Mesodermal cell (in vitro differentiated cells): ENCODE data around the gene STYXL1.
"Not testable (repeated sequence)": the region's sequence is repeated elsewhere in the genome, so short reads cannot be mapped to it uniquely, and the experiment has no call there.

Experiments
- H3K27ac ChIP-seq: 2 replicates; pipeline ENCODE4 v1.7.0; 2013; ENCODE audit warnings: mild to moderate bottlenecking, low read depth, low read length, moderate library complexity; ENCODE audit not compliant: severe bottlenecking
- H3K36me3 ChIP-seq: 2 replicates; pipeline ENCODE4 v1.7.1; 2013; ENCODE audit warnings: mild to moderate bottlenecking, low read length, moderate library complexity; ENCODE audit not compliant: control insufficient read depth, insufficient read depth
- H3K4me1 ChIP-seq: one replicate; pipeline ENCODE4 v1.7.1; 2013; ENCODE audit warnings: mild to moderate bottlenecking, low read length; ENCODE audit not compliant: insufficient read depth, control insufficient read depth, poor library complexity, severe bottlenecking
- H3K4me3 ChIP-seq: 2 replicates; pipeline ENCODE4 v1.7.0; 2013; ENCODE audit warnings: low read length, control low read depth, mild to moderate bottlenecking; ENCODE audit not compliant: insufficient read depth, poor library complexity, severe bottlenecking; ENCODE audit errors: extremely low read depth
- H3K9me3 ChIP-seq: 2 replicates; pipeline ENCODE4 v1.7.1; 2013; ENCODE audit warnings: mild to moderate bottlenecking, low read length, moderate library complexity; ENCODE audit not compliant: control insufficient read depth
- WGBS, 2 experiments: methylation state at CpG; one replicate each; pipeline ENCODE4 v1.1.5; 2013; ENCODE audit warnings: missing lambda C conversion rate in 2 of 2; ENCODE audit not compliant: insufficient coverage in 2 of 2; 5-methylcytosine and 5-hydroxymethylcytosine counted together

STYXL1 gene

GRCh38 chr7:76005004-76005403 is 42.8 kb downstream of the STYXL1 start:
- not testable (repeated sequence) for H3K9me3 ChIP-seq, H3K27ac ChIP-seq, H3K4me3 ChIP-seq, H3K4me1 ChIP-seq
- 93 to 100% methylated on average over 2 of the region's 4 CpGs for WGBS, 2 experiments
- peaks cover 30% of the 10 kb centered on the region for H3K36me3 ChIP-seq

- Histone ChIP-seq H3K27ac (no peak overlapping the region), H3K36me3 (peaks cover 30% of the 10 kb centered on the region), H3K9me3 (no peaks in the 10 kb centered on the region), H3K4me3 (no peak overlapping the region), H3K4me1 (peaks cover 2% of the 10 kb centered on the region)
- WGBS, 2 experiments: 88 to 96% methylated on average over 10 of the region's 10 CpGs
Observed at GRCh38 chr7:76003351-76003750, 44.4 kb downstream of the STYXL1 start.

- WGBS, 2 experiments: 83 to 84% methylated on average over 1 to 2 of the region's 3 CpGs
Observed at GRCh38 chr7:76002822-76003221, 45.0 kb downstream of the STYXL1 start.

GRCh38 chr7:76002139-76002538 is 45.7 kb downstream of the STYXL1 start:
- H3K4me1 ChIP-seq: no peaks in the 10 kb centered on the region
- 93 to 96% methylated on average over 3 to 5 of the region's 6 CpGs for WGBS, 2 experiments
- peaks cover 38% of the 10 kb centered on the region for H3K36me3 ChIP-seq
- H3K27ac ChIP-seq: no peak overlapping the region
- no peaks in the 10 kb centered on the region for H3K9me3 ChIP-seq
- H3K4me3 ChIP-seq: no peak overlapping the region

More at GRCh38 chr7:76002822-76003221, 45.0 kb downstream of the STYXL1 start:
- Histone ChIP-seq H3K27ac (no peak overlapping the region), H3K36me3 (peaks cover 34% of the 10 kb centered on the region), H3K4me3 (no peak overlapping the region), H3K9me3 (no peaks in the 10 kb centered on the region), H3K4me1 (no peaks in the 10 kb centered on the region)

GRCh38 chr7:76000566-76000965 is 47.2 kb downstream of the STYXL1 start:
- H3K4me1 ChIP-seq: no peaks in the 10 kb centered on the region
- no peak overlapping the region for H3K4me3 ChIP-seq
- H3K27ac ChIP-seq: no peak overlapping the region
- 95 to 96% methylated on average over 11 of the region's 11 CpGs for WGBS, 2 experiments
- peaks cover 50% of the 10 kb centered on the region for H3K36me3 ChIP-seq
- no peaks in the 10 kb centered on the region for H3K9me3 ChIP-seq

GRCh38 chr7:75998038-75998437 is 49.8 kb downstream of the STYXL1 start:
- Histone ChIP-seq H3K36me3 (peaks cover 43% of the 10 kb centered on the region), H3K4me3 (no peak overlapping the region), H3K9me3 (no peaks in the 10 kb centered on the region), H3K4me1 (peaks cover 11% of the 10 kb centered on the region), H3K27ac (no peak overlapping the region)
- 88 to 96% methylated on average over 1 of the region's 1 CpG for WGBS, 2 experiments

- Histone ChIP-seq H3K36me3 (peaks cover 39% of the 10 kb centered on the region), H3K9me3 (no peaks in the 10 kb centered on the region)
- 84 to 87% methylated on average over 3 to 4 of the region's 4 CpGs for WGBS, 2 experiments
Observed at GRCh38 chr7:75996476-75996875, 51.3 kb downstream of the STYXL1 start.

GRCh38 chr7:75995996-75996395 is 51.8 kb downstream of the STYXL1 start:
- no peak overlapping the region for H3K4me3 ChIP-seq
- WGBS, 2 experiments: 92 to 97% methylated on average over 5 of the region's 5 CpGs
- no peaks in the 10 kb centered on the region for H3K9me3 ChIP-seq
- H3K4me1 ChIP-seq: peaks cover 12% of the 10 kb centered on the region
- H3K36me3 ChIP-seq: peaks cover 39% of the 10 kb centered on the region
- H3K27ac ChIP-seq: no peak overlapping the region

More at GRCh38 chr7:75996476-75996875, 51.3 kb downstream of the STYXL1 start:
- Histone ChIP-seq H3K4me3 (no peak overlapping the region), H3K4me1 (peaks cover 11% of the 10 kb centered on the region), H3K27ac (no peak overlapping the region)

- no peaks in the 10 kb centered on the region for H3K9me3 ChIP-seq
- H3K27ac ChIP-seq: peak overlapping the region; percentile 62
- H3K36me3 ChIP-seq: peaks cover 31% of the 10 kb centered on the region
- 67 to 68% methylated on average over 4 to 6 of the region's 11 CpGs for WGBS, 2 experiments
- H3K4me3 ChIP-seq: peak overlapping the region; percentile 68
- H3K4me1 ChIP-seq: peaks cover 16% of the 10 kb centered on the region
Observed at GRCh38 chr7:75995052-75995471, 52.7 kb downstream of the STYXL1 start.

GRCh38 chr7:75994388-75995051 is 53.3 kb downstream of the STYXL1 start, which contains the start of gene TMEM120A:
Gene TMEM120A (minus strand): TSS chr7:75994595. CDS start chr7:75994570, 25 bp downstream.
- Histone ChIP-seq H3K4me1 (peaks cover 17% of the 10 kb centered on the region), H3K36me3 (peaks cover 31% of the 10 kb centered on the region), H3K27ac (peak within 1 kb of the TSS; percentile 74), H3K4me3 (peak within 1 kb of the TSS; percentile 68), H3K9me3 (no peaks in the 10 kb centered on the region)
- WGBS, 2 experiments: 4 to 9% methylated on average over 39 to 45 of the region's 51 CpGs

- WGBS, 2 experiments: 2 to 3% methylated on average over 33 to 38 of the region's 40 CpGs
- peaks cover 31% of the 10 kb centered on the region for H3K36me3 ChIP-seq
- peak overlapping the region; percentile 68 for H3K4me3 ChIP-seq
- no peaks in the 10 kb centered on the region for H3K9me3 ChIP-seq
- H3K27ac ChIP-seq: peak overlapping the region; percentile 74
- peaks cover 21% of the 10 kb centered on the region for H3K4me1 ChIP-seq
Observed at GRCh38 chr7:75993689-75994387, 54.0 kb downstream of the STYXL1 start.
